Mammary microvascular endothelial cell (primary cell): ENCODE measurements around the gene ITGB1BP1. TPM values are rescaled to one million over a fixed set of nuclear protein-coding genes. Genes with fewer than 3 reads are reported as not detected.

ENCODE experiments used
- total RNA-seq: library from RNA; depleted of rRNA; stranded (reverse); fragments of >200 nt; gene quantifications from 2 replicates; pipeline ENCODE4 v1.2.3, GENCODE V29; 2015

Gene ITGB1BP1
- total RNA-seq, result 93.3 and 99.4 TPM in 2 replicates

GRCh38 chr2:9423100-9423921 is at the start of gene ITGB1BP1, which contains the start of gene CPSF3:
TSS of gene ITGB1BP1 (minus strand) at chr2:9423528. CDS start at chr2:9418697, 4,831 bp downstream.
TSS of gene CPSF3 (plus strand) at chr2:9423654. CDS start at chr2:9423774, 120 bp downstream.

Other genes with a start within 250 kb of the ITGB1BP1 start
- 20.7 and 23.4 TPM in 2 replicates for gene ASAP2, start 216.7 kb downstream of the ITGB1BP1 start, total RNA-seq
- 37.7 and 48.1 TPM in 2 replicates for gene CPSF3, start 126 bp upstream of the ITGB1BP1 start, total RNA-seq
- gene IAH1, start 51.0 kb upstream of the ITGB1BP1 start, total RNA-seq, result 44.8 and 49.6 TPM in 2 replicates
- 28.9 and 29.1 TPM in 2 replicates for gene ADAM17, start 132.3 kb upstream of the ITGB1BP1 start, total RNA-seq
- 353 and 380 TPM in 2 replicates for gene YWHAQ, start 207.5 kb upstream of the ITGB1BP1 start, total RNA-seq